CD4-positive, alpha-beta T cell treated with Interleukin-17A for 4 hours (primary cell): ENCODE results near the gene IBA57.
"Not testable (repeated sequence)": the region's sequence is repeated elsewhere in the genome, so short reads cannot be mapped to it uniquely, and the experiment has no call there.

Source experiments
- DNase-seq: peaks from one replicate; pipeline ENCODE4 v3.0.0-alpha.2; 2020; ENCODE audit warnings: mixed read lengths

IBA57 gene

GRCh38 chr1:228213917-228214808, 48.6 kb downstream of the IBA57 start:
- DNase-seq = no peak

- DNase-seq = no peak
Measured at GRCh38 chr1:228214921-228215662, 49.5 kb downstream of the IBA57 start.

DNA sequence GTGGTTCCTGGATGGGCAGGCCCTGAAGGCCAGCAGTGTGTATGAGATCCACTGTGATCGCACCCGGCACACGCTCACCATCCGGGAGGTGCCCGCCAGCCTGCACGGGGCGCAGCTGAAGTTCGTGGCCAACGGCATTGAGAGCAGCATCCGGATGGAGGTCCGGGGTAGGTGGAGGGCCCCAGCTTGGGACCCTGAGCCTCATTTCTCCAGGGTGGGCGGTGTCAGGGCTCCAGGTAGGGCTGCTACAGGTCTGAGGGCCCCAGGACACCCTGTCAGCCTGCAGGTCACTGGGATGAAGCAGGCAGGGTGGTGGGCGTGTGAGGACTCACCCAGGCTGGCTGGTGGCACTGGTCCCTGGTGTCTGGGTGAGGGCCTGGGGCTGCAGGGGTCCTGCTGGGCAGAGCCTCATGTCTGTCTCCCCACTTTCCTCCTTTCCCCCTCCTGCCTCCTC, 50.1 kb downstream of the IBA57 start:
- DNase-seq = no peak

GRCh38 chr1:228216371-228217320, 51.0 kb downstream of the IBA57 start:
- DNase-seq = no peak

- DNase-seq = no peak
Measured at GRCh38 chr1:228217551-228218344, 52.1 kb downstream of the IBA57 start.

GRCh38 chr1:228218513-228219244, 53.1 kb downstream of the IBA57 start:
- DNase-seq = no peak

GRCh38 chr1:228219245-228219961, 53.8 kb downstream of the IBA57 start:
- no peak for DNase-seq

GRCh38 chr1:228219962-228220780, 54.6 kb downstream of the IBA57 start:
- no peak for DNase-seq

GRCh38 chr1:228221097-228221496, 55.5 kb downstream of the IBA57 start:
- not testable (repeated sequence) for DNase-seq

DNA sequence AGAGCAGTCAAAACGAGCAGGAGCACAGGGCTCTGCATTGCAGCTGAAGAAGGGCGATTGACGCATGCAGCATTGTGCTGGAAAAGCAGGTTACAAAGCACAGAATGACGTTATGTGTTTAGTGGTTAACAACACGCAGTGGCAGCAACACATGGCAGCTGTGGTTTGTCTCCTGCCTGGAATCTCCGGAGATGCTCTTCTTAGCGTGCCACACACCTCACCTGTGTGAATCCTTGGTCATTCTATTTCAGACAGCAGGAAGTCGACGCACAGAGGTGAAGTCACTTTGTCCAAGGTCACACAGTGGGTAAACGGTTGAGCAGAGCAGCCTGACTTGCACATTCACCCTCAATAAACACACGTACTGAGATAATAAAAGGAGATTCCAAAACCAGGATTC, 56.9 kb downstream of the IBA57 start:
- DNase-seq = no peak

DNA sequence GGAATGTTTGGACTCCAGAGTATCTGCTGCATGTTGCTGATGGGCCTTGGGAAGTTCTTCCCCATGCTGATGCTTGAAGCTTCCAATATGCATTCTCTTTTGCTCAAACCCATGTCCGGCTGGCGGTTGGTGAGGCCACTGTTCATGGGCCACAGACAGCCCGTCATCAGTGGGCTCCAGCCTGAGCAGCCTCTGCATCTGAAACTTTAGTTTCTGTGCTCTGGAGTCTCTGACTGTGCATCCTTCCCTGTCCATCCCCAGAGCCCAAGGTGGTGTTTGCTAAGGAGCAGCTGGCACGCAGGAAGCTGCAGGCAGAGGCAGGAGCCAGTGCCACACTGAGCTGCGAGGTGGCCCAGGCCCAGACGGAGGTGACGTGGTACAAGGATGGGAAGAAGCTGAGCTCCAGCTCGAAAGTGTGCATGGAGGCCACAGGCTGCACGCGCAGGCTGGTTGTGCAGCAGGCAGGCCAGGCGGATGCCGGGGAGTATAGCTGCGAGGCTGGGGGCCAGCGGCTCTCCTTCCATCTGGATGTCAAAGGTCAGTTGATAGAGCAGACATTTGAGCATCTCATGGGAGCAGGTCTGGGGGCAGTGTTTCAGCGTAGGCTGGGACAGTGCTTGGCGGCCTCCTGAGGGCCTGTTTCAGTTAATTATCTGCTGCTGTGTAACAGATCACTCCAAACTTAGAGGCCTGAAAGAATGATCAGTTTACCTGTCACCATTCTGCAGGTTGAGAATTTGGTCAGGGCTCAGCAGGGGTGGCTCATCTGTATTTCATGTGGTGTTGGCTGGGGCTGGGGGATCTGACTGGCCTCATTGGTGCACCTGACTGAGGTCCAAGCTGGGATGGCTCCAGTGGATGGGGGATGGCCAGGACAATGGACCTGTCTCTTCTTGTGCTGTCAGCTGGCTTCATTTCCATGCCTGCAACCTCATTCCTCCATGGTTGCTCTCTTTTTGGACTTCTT, 58.9 kb downstream of the IBA57 start:
- DNase-seq = no peak

DNA sequence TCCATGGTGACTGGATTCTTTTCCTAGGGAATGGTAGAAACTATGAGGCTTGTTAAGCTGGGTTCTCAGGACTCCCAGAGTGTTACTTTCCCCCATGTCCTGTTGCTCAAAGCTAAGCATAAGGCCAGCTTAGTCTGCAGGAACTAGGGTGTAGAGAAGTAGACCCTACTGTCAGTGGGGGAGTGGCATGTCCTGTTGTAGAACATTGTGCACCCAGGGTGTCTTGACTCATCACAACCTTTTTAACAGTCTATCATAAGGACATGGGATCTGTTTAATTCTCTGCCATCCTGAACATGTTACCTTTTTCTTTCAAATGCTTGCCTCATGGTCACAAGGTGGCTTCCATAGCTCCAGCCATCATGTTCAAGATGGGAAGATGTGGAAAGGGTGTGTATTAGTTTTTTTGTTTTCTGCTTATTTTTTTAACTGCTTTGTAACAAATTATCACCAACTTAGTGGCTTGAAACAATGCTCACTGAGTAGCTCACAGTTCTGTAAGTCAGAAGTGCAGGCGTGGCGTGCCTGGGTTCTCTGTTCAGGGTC, 59.6 kb downstream of the IBA57 start:
- DNase-seq = no peak

GRCh38 chr1:228225740-228226139, 60.1 kb downstream of the IBA57 start:
- DNase-seq = no peak

DNA sequence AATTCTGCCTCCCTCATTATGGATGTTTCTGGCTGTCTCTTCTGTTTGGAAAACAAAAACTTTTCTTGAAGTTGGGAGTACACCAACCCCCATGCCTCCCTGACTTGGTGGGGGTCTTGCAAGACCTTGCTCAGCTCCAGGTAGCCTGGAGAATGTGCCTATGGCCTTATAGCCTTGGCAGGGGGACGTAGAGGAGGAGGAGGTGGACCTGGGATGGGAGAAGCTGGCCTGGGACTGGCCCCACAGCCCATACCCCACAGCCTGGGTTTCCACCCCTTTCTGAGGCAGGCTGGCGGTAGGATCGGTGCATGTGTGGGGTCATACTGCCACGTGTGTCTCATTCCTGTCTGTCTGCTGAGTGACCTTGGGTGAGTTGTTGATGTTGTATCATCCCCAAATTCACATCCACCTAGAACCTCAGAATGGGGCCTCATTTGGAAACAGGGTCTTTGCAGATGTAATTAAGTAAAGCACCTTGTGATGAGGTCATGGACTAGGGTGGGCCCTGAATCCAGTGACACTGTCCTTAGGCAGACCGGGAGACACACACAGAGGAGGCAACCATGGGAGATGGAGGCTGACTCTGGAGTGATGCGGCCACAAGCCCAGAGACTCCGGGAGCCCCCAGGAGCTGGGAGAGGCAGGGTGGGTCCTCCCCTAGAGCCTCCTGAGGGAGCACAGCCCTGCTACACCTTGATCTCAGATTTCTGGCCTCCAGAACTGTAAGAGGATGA, 60.7 kb downstream of the IBA57 start:
- DNase-seq = no peak

GRCh38 chr1:228226956-228227791, 61.6 kb downstream of the IBA57 start:
- no peak for DNase-seq

- DNase-seq = not testable (repeated sequence)
Measured at GRCh38 chr1:228228147-228228546, 62.5 kb downstream of the IBA57 start.
